AG08396 (cell line): ENCODE results near the gene CUBN.

Experiments used
- DNase-seq: peaks from one replicate; pipeline ENCODE4 v3.0.0; 2012; ENCODE audit warnings: low spot score, mixed read lengths

The CUBN gene

GRCh38 chr10:17067376-17068264 lies 62.0 kb downstream of the CUBN start:
- DNase-seq = no peak

- no peak for DNase-seq
Observed at GRCh38 chr10:17066807-17067206, 62.8 kb downstream of the CUBN start.

- no peak for DNase-seq
Observed at GRCh38 chr10:17066000-17066399, 63.6 kb downstream of the CUBN start.

- no peak for DNase-seq
Observed at GRCh38 chr10:17065273-17065672, 64.3 kb downstream of the CUBN start.

GRCh38 chr10:17064435-17064834 lies 65.2 kb downstream of the CUBN start:
- DNase-seq = no peak

DNA sequence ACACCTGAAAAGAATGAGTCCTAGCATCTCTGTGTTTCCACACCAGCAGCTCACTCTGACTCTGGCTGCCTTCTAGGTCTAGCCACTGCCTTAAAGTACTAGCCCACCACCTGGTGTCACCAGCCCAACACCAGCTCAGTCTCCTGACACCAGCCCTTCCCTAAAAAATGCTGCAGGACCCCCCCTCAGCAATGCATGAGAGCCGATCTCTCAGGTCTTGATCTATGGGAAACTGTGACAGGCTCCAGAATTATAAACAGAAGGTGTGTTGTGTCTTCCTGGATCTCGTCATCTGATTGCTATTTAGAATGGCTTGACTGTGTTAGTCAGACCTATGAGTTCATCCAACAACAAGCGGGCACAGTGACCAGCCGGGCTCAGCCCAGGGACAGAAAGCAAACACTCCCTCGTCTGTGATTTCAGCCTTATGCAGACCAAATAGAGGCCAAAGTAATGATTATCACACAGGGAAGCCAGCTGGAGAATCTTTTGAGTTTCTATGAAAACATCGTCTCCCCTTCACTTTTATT lies 66.6 kb downstream of the CUBN start:
- peak; percentile 53 for DNase-seq

DNA sequence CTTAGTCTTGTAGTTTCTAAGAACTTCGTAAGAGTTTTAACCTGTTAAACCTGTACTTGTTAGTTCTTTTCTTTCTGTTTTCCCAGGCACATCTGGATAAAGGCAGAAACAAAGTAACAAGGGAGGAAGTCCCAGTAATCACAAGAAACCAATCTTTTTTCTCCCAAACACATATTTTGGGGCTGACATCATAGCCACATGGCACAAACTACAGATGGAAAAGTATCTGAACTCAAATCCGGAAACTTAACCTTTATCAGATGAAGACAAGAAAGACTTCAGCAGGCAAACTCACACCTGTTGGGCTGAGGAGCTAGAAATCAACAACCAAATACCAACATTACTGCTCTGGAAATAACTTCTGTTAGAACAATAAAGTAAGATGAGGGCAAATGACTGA lies 67.1 kb downstream of the CUBN start:
- DNase-seq = peak; percentile 39

DNA sequence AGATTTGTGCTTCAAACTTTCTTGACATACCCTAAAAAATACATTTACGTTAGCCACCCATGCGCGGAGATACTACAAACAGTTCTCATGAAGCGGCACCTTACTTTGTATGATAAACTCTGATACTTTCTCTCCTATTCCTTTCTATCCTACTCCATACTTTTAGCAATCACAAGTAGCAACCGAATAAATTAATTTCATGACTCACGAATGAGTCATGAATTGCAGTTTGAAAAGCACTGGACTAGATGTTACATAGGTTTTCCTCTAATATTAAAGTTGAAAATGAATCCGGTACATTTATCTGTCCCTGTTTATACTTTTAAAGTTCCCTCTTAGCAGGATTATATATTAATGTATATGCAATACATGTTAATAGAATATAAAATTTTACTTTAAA lies 67.6 kb downstream of the CUBN start:
- DNase-seq = no peak

DNA sequence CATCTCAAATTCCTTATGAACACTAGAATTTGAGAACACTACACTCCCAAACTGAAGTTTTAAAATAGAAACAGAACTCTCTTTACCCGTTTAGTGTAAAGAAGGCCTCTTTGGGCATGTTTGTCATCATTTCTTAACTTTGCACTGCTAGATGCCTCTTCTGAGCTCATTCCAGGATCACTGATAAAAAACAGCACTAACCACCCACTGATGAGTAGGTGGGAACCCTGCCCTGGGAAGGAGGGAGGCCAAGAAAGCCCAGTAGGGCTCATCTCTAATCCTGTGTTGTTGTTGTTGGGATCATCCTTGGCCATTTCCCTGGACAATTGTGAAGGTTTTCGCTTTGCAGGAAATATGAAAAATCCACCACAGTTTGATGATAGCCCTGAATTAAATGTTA lies 68.2 kb downstream of the CUBN start:
- DNase-seq = no peak

DNA sequence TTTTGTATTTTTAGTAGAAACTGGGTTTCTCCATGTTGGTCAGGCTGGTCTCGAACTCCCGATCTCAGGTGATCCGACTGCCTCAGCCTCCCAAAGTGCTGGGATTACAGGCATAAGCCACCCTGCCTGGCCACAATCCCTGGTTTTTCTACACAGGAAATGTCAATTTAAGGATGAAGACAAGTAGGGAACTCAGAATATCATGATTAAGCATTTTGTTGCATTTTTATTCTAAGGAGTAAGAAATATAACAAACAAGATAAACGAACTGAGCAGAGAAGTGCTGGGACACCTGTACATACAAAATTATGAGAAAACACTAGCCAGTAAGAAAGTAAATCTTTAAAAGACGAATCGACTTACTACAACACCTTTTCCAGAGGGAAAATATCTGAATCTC lies 69.3 kb downstream of the CUBN start:
- no peak for DNase-seq

DNA sequence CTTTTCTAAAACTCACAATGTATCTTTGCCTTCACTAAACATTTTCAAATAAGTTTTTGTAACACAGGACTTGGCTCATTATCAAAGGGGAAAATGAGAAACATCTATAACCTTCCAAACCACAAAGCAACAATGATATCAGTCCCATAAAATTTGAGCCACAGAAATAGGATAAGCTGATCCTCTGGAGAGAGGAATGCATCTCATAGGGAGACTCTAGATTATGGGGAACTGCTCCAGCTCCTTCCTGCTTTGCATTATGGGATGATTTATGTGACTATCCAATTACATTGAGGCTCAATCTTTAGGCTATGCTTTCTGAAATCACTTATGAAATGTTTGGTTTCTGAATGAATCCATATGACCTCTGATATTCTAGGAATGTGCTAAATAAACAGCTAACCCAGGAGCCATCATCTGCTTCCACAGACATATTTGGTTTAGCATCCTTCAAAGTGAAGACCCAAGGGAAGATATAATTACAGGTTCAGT lies 70.4 kb downstream of the CUBN start:
- DNase-seq = peak; percentile 38

GRCh38 chr10:17058093-17058492 lies 71.5 kb downstream of the CUBN start:
- DNase-seq = no peak

- no peak for DNase-seq
Observed at GRCh38 chr10:17056781-17057428, 72.7 kb downstream of the CUBN start.

GRCh38 chr10:17053513-17053912 lies 76.1 kb downstream of the CUBN start:
- no peak for DNase-seq

DNA sequence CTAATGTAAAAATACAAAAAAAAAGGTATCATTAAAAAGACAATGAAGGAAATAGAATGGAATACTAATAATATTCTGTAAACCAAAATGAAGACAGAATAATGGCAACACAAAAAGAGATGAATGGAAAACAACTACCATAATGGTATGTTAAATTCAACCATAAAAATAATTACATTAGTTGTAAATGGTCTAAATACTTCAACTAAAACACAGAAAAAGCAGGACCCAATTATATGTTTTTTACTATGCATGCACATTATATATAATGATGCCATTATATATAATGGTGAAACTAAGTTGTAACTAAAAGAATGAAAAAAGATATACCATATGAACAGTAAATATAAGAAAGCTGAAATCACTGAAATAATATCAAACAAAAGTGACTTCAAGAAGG lies 76.5 kb downstream of the CUBN start:
- no peak for DNase-seq

DNA sequence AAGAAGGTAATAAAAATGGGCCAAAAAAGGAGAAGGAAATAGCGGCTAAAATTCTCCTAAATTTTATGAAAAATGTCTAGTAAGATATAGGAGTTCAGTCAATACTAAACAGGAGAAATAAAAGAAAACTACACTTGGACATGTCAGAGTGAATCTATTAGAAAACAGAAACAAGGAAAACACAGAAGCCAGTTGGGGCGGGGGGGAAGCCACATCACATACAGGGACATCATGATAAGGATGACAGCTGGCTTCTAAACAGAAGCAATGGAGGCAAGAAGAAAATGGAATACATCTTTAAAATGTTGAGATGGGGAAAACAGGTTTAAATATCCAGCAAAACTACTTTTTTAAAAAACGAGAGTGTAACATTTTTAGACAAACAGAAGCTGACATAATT lies 77.8 kb downstream of the CUBN start:
- DNase-seq = no peak

- no peak for DNase-seq
Observed at GRCh38 chr10:17049195-17049594, 80.4 kb downstream of the CUBN start.

DNA sequence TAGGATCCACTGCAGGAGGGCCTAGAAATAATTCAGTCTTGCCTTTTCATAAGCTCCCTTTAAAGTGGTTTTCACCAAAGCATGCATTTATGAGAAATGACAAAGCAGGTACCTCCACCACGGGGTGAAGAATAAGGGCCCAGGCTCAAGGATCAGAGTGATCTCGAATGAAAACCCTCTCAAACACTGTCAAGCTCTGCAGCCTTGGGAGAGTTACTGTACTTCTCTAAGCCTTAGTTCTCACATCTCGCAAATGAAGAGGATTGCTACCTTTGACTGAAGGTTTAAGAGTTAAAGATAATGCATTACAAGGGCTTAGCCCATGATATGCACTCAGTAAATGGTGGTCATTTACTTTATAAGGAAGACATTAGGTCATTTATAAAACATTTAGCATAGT lies 81.7 kb downstream of the CUBN start:
- no peak for DNase-seq

DNA sequence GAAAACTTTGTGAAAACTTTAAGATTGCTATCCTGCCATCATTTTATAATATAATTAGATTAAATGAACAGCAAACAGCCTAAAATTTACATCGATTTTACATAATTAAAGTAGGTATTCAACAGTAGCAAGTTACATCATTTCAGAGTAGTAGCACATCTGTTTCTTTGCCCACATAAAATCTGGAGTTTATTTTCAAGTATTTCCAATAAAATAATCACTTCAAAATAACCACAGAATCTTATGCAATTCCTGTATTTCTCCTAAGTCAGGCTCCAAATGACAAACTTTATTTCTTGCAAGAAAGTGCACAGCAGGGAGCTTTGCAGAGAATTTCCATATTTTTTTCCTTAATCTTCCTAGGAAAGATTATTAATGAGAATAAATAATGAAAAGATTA lies 82.6 kb downstream of the CUBN start:
- no peak for DNase-seq

DNA sequence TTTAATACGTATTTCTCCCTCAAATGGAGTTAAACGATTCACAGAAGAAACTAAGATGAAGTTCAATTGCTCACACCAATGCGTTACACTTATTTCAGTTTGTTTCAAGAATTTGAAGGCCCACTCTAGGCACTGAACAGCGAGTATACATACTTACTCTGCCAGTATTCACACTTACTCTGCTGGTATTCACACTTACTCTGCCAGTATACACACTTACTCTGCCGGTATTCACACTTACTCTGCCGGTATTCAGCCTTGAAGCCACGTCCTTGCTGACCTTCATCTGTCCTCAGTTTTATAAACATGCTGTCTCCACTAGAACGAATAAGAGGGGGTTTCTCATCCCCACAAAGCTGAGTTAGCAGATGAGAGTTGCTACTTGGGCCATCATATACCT lies 86.0 kb downstream of the CUBN start:
- DNase-seq = no peak

- no peak for DNase-seq
Observed at GRCh38 chr10:17041626-17042520, 87.7 kb downstream of the CUBN start.

GRCh38 chr10:17038627-17039026 lies 91.0 kb downstream of the CUBN start:
- DNase-seq = no peak
